ENCODE measurements around the gene FOXK2.
"Not testable (repeated sequence)": the region's sequence is repeated elsewhere in the genome, so short reads cannot be mapped to it uniquely, and the experiment has no call there.

Gene FOXK2

GRCh38 chr17:82565551-82565950 lies 46.0 kb downstream of the FOXK2 start:
- DNase-seq, result no peak

- no peak for DNase-seq
These were observed 46.8 kb downstream of the FOXK2 start for GRCh38 chr17:82566129-82566960.

- no peak for DNase-seq
These were observed 47.8 kb downstream of the FOXK2 start for GRCh38 chr17:82567286-82567685.

GRCh38 chr17:82568997-82569393 lies 49.5 kb downstream of the FOXK2 start:
- DNase-seq, result no peak

GRCh38 chr17:82569621-82570020 lies 50.1 kb downstream of the FOXK2 start:
- no peak for DNase-seq

GRCh38 chr17:82570277-82570676 lies 50.7 kb downstream of the FOXK2 start:
- DNase-seq, result no peak

- no peak for DNase-seq
These were observed 52.3 kb downstream of the FOXK2 start for GRCh38 chr17:82571855-82572254.

GRCh38 chr17:82574041-82574440 lies 54.5 kb downstream of the FOXK2 start:
- no peak for DNase-seq

GRCh38 chr17:82575581-82576221 lies 56.2 kb downstream of the FOXK2 start:
- not testable (repeated sequence) for DNase-seq

GRCh38 chr17:82577300-82577699 lies 57.8 kb downstream of the FOXK2 start:
- DNase-seq, result no peak

GRCh38 chr17:82579969-82580368 lies 60.4 kb downstream of the FOXK2 start:
- DNase-seq, result not testable (repeated sequence)

GRCh38 chr17:82582213-82582612 lies 62.7 kb downstream of the FOXK2 start:
- no peak for DNase-seq

GRCh38 chr17:82582709-82583108 lies 63.2 kb downstream of the FOXK2 start:
- DNase-seq, result no peak

- no peak for DNase-seq
These were observed 64.2 kb downstream of the FOXK2 start for GRCh38 chr17:82583720-82584234.

- DNase-seq, result not testable (repeated sequence)
These were observed 66.5 kb downstream of the FOXK2 start for GRCh38 chr17:82585935-82586575.

- DNase-seq, result no peak
These were observed 67.2 kb downstream of the FOXK2 start for GRCh38 chr17:82586576-82587233.

- no peak for DNase-seq
These were observed 67.9 kb downstream of the FOXK2 start for GRCh38 chr17:82587234-82588086.

- DNase-seq, result no peak
These were observed 69.0 kb downstream of the FOXK2 start for GRCh38 chr17:82588266-82589175.

- DNase-seq, result no peak
These were observed 70.3 kb downstream of the FOXK2 start for GRCh38 chr17:82589851-82590180.

- no peak for DNase-seq
These were observed 70.7 kb downstream of the FOXK2 start for GRCh38 chr17:82590216-82590615.

GRCh38 chr17:82590881-82591539 lies 71.5 kb downstream of the FOXK2 start:
- DNase-seq, result no peak

Measured in right forelimb (tissue), 1 donor.